Activated gamma-delta T cell treated with Interleukin-2 at 50 U/mL for 16 hours (primary cell): Measurements from ENCODE around the gene MEMO1.
"Not testable (repeated sequence)": the region's sequence is repeated elsewhere in the genome, so short reads cannot be mapped to it uniquely, and the experiment has no call there.

Experiments used
- DNase-seq: peaks from one replicate; pipeline ENCODE4 v3.0.0-alpha.2; 2020

MEMO1 gene

DNA sequence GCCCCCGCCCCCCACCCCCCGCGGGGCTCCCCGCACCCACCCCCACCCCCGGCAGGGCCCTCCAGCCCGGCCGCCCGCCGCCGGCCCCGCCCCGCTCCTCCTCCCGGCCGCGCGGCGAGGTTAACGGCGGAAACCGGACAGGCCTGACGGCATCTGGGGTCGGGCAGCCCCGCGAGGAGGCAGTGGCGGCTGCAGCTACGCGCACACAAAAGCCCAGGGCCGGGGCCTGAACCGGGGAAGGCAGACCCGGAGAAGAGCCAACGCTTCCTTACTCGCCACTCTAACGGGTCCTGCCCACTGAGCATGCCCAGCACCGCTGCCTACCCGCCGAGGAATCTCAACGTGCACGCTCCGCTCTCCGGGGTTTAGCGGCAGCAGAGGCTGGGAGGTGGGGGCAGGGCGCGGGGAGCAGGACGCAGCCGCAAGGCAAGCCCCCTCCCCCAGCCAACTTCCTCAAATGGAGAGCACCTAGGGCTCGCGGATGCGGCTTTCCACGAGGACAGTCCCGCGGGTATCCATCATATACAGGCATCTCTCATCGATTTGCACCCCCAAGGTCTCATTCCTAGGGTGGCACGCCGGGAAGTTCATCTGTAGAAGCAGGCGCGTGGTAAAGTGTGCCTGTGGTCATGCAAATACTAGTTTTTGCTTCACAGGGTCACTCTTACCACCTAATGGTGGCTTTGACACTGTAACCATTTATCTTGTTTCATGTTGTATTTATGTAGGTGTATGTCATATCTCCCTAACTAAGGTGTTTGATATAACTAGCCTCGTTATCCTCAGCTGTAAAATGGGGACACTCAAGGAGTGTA lies at the start of gene MEMO1:
Gene MEMO1 (minus strand): TSS at position 339 of the 815 bp plus-strand sequence. CDS start 761 bp downstream, outside the sequence.
- DNase-seq: peak; percentile 89

GRCh38 chr2:32060266-32060665 lies 49.5 kb upstream of the MEMO1 start:
- no peak for DNase-seq

DNA sequence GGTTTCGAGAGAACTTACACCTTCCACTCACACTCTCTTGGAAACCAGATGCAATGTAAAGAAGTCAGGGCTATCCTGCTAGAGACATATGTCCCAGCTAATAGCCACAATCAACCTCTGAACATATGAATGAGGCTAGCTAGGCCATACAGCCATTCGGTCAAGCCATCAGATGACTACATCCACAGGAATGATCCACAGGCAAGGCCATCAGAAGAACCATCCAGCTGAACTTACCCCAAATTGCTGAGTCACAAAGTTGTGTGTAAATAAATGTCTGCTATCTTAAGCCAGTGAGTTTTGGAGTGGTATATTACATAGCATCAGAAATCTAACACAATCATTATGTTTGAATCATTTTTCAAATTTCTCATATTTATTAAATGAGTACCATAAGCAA lies 47.3 kb upstream of the MEMO1 start:
- DNase-seq: no peak

- not testable (repeated sequence) for DNase-seq
Measured at GRCh38 chr2:32054583-32054982, 43.8 kb upstream of the MEMO1 start.

- no peak for DNase-seq
Measured at GRCh38 chr2:32051836-32052439, 41.1 kb upstream of the MEMO1 start.

GRCh38 chr2:32043561-32043960 lies 32.8 kb upstream of the MEMO1 start:
- DNase-seq: no peak

- peak; percentile 89 for DNase-seq
Measured at GRCh38 chr2:32039447-32040219, 28.8 kb upstream of the MEMO1 start, which contains the start of gene DPY30. TSS of gene DPY30 (minus strand) at chr2:32039805. CDS start at chr2:32039456, 349 bp downstream.

GRCh38 chr2:32034198-32034887 lies 23.5 kb upstream of the MEMO1 start:
- not testable (repeated sequence) for DNase-seq

- DNase-seq: not testable (repeated sequence)
Measured at GRCh38 chr2:32018789-32019482, 8.1 kb upstream of the MEMO1 start.

DNA sequence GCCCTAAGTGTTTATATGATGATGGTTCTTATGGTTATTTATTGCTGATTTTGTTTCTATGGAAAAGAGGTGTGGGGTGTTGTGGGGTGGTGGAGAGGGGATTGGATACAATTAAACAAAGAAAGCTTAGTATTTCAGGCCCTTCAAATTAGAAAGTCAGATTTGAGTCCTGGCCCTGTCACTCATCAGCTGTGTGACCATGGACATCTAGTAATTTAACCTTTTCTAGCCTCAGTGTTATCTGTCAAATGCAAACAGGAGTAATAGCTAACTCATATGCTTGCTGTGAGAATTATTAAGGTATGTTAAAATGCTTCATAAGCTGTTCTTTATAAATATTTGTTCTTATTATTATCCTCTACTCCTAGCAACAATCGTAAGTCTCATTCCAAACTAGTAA lies 2.1 kb upstream of the MEMO1 start:
- DNase-seq: no peak

DNA sequence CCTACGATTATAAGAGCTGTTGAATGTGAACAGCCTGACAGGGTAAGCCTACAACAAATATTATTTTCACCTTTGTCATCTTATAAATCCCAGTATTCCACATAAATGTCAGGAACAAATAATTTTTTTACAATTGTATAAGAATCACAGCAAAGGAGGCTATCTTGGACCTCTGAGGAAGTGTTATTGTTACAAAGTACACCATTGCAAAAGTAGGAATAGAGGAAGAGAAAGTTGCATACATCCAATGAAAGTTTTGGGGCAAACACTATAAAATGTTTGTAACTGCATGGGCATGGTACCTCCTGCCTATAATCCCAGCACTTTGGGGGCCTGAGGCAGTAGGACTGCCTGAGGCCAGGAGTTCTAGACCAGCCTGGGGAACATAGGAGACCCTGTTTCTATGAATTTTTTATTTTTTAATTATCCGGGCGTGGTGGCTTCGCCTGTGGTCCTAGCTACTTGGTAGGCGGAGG lies 715 bp upstream of the MEMO1 start:
- DNase-seq: no peak

- DNase-seq: peak; percentile 66
Measured at GRCh38 chr2:32010280-32010669, 533 bp downstream of the MEMO1 start.

GRCh38 chr2:32009516-32010256 lies 1.1 kb downstream of the MEMO1 start:
- DNase-seq: peak; percentile 42

DNA sequence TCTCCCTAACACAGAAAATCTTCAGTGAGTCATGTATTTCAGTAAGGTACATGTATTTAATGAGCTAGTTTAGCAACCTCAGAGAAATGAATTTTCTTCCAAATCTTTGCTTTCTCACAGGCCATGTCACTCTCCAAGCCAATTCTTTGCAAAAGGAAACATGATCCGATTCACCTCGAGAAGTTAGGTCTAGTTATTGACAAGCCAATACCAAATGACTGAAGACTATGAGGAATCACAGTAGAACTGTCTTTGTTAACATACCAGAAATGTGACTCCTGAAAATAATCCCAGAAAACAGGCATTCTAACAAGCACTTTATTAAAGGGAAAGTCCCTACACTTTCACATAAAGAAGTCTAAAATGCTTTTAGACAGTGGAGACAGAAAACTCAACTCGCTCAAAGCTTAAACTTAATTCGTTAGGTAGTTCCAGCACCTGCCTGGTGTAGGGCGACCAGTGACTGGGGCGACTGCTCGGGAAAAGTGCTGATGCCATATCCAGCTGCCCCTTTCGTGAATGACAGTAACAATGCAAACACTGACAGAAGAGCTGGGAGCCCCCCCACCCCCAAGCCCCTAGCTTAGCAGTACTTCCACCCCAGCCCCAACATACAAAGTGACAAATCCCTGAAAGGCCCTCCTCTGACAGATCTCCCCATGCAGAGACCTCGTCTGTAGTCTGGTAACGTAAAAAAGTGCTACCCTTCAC lies 1.8 kb downstream of the MEMO1 start:
- no peak for DNase-seq

DNA sequence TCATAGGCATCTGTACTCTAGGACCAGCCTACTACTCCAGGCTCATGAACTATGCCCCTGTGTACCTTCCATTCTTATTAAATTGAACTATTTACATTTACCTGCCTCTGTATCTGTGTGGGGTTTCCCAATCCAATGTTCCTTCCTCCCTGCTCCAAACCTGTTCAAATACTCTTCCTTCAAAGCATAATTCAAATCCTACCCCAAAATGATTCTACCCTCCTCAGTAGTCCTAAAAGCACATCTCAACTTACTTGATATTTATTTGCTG lies 3.8 kb downstream of the MEMO1 start:
- DNase-seq: no peak

DNA sequence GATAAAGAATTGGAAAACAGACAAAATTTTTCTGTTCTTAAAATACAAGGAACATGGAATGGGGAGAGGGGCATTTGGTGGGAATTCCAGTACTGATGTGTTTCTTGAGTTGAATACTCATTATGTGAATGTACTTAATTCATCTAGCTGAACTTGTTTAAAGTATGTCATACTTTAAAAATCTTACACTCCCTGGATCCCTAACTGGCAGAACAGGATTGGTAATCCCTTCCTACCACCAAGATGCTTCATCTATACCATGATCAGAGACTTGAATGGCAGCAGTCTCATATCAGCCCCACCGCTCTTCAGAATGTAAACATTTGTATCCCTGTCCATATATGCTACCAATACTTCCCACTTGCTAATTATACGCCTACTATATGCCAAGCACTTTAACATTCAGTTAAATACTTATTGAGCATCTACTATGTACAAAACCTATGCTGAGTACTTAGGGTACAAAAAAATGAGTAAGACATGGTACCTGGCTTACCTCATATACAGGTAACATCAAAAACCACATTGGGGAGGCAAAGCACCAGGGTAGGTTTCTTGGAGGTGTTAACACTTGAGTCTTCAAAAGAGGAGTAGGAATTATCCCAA lies 5.3 kb downstream of the MEMO1 start:
- DNase-seq: no peak

DNA sequence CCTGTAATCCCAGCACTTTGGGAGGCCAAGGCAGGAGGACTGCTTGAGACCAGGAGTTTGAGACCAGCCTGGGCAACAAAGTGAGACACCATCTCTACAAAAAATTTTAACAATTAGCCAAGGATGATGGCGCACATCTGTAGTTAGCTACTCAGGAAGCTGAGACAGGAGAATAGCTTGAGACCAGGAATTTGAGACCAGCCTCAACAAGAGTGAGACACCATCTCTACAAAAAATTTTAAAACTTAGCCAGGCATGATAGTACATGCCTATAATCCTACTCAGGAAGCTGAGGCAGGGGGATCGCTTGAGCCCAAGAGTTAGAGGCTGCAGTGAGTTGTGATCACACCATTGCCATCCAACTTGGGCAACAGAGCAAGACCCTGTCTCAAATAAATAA lies 7.0 kb downstream of the MEMO1 start:
- no peak for DNase-seq

DNA sequence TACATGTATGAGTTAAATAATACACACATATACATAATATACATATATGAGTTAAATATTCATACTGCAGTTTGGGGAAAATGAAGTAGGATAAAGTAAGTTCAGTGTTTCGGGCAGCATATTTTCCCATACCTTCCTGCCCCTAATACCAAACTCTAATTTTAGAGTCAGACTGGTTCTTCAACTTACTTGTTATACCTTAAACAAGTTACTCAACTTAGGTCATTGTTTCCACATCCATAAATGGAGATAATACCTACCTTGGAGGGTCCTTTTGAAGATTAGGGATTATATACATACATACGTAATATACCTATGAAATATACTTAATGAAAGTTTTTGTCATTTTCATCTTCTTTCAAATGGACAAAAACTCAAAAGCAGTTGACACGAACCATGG lies 8.4 kb downstream of the MEMO1 start:
- no peak for DNase-seq

- DNase-seq: no peak
Measured at GRCh38 chr2:31999438-31999837, 11.4 kb downstream of the MEMO1 start.

DNA sequence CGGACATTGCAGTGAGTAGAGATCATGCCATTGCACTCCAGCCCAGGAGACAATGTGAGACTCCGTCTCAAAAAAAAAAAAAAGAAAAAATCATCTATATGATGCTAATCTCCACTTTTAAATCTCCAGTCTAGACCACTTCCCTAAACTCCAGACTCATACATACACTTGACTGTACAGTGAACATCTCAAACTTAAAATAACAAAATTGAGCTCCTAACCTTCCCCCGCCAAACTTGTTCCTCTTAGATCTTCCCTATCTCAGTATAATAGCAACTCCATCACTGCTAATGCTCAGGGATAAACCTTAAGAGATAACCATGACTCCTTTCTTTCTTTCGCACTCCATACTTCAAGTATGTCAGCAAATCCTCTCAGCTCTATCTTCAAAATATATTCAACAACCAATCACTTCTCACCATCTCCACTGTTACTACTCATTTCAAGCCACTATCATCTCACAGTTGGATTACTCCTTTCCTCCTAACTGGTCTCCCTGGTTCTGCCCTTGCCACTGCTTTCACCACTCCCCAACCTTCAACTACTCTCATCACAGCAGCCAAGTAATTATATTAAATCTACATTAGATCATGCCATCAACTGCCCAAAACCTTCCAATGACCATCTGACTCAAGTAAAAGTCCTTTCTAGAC lies 12.0 kb downstream of the MEMO1 start:
- no peak for DNase-seq
